ENCODE measurements around the gene HSD3B2.

DNA sequence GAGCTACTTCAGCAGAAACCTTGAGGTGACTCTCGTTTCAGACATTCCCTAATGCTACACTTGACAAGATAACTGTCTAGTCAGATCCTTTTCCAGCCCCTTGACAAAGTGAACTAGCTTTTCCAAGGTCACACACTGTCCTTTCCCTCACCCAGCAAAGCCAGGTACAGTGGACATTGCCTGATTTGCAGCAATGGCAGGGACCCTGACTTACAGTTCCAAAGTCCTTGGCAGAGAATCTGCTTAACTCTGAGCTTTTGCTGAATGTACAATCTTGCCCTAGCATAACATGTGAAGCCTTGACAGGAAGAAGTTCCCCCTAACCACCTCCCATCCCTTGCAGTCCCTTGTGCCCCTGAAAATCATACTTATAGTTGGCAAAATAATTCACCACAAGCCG, 37.1 kb downstream of the HSD3B2 start:
- TF ChIP-seq, protein P1, sequence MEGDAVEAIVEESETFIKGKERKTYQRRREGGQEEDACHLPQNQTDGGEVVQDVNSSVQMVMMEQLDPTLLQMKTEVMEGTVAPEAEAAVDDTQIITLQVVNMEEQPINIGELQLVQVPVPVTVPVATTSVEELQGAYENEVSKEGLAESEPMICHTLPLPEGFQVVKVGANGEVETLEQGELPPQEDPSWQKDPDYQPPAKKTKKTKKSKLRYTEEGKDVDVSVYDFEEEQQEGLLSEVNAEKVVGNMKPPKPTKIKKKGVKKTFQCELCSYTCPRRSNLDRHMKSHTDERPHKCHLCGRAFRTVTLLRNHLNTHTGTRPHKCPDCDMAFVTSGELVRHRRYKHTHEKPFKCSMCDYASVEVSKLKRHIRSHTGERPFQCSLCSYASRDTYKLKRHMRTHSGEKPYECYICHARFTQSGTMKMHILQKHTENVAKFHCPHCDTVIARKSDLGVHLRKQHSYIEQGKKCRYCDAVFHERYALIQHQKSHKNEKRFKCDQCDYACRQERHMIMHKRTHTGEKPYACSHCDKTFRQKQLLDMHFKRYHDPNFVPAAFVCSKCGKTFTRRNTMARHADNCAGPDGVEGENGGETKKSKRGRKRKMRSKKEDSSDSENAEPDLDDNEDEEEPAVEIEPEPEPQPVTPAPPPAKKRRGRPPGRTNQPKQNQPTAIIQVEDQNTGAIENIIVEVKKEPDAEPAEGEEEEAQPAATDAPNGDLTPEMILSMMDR (conservative IDR thresholded peaks at IDR 0.05; ENCODE audit: low read depth, low read length): no peak
- TF ChIP-seq EZH2 (IDR thresholded peaks at IDR 0.05; ENCODE audit: borderline replicate concordance, low read depth, low read length, poor library complexity, severe bottlenecking): no peak
